Spleen (tissue), 7 donors: ENCODE results near the gene TTC3.

Experiments
- CTCF ChIP-seq, 11 experiments: fragments of 200-600 bp in 7 of 11; fragments of 450-650 bp in 4 of 11; sonication (generic) in 4 of 11; IDR thresholded peaks in 8 of 11; conservative IDR thresholded peaks in 3 of 11; 1 replicate in 7 of 11; 2 replicates in 4 of 11; pipeline versions ENCODE4 v1.4.0 to v1.8.0; 2016 to 2021; ENCODE audit warnings: antibody characterized with exemption in 11 of 11, inconsistent platforms in 4 of 11, mild to moderate bottlenecking in 1 of 11
- POLR2A ChIP-seq, 3 donors: fragments of 450-650 bp; IDR thresholded peaks; one replicate each; pipeline ENCODE4 v1.5.1; 2017; ENCODE audit warnings: antibody characterized with exemption in 3 of 3, mild to moderate bottlenecking in 1 of 3
- POLR2AphosphoS5 ChIP-seq, 3 donors: sonication (generic); formaldehyde crosslinking; IDR thresholded peaks; one replicate each; pipeline ENCODE4 v1.5.1; 2017; ENCODE audit warnings: antibody characterized with exemption in 3 of 3
- donor health status: DM: no; HTN: no; CAD: no; lungs with moderate emphysema.
- donor health status: DM: no; HTN: no; CAD: no.
- donor health status: DM: no; HTN: no; CAD: no.

- no peak for TF ChIP-seq POLR2A (IDR thresholded peaks at IDR 0.05)
- TF ChIP-seq CTCF (IDR thresholded peaks at IDR 0.05 in 8 of 11, conservative IDR thresholded peaks at IDR 0.05 in 3 of 11): no peak
- TF ChIP-seq POLR2AphosphoS5 (IDR thresholded peaks at IDR 0.05): no peak
Measured at GRCh38 chr21:37223804-37224345, 150.8 kb downstream of the TTC3 start.
